Testis (tissue), 3 donors: Measurements from ENCODE around the gene TNS2. TPM values are rescaled to one million over a fixed set of nuclear protein-coding genes. Genes with fewer than 3 reads are reported as not detected.

Experiments
- DNase-seq: peaks from one replicate; pipeline ENCODE4 v3.0.0-alpha.2; 2019
- H3K27ac ChIP-seq, 2 donors: fragments of 200-600 bp; sonication (generic); one replicate each; pipeline ENCODE4 v1.5.1; 2019
- H3K27me3 ChIP-seq: fragments of 200-600 bp; sonication (generic); one replicate; pipeline ENCODE4 v1.5.1; 2019
- H3K36me3 ChIP-seq: fragments of 200-600 bp; sonication (generic); one replicate; pipeline ENCODE4 v1.5.1; 2017; ENCODE audit warnings: low read depth; ENCODE audit errors: missing control alignments
- H3K4me1 ChIP-seq: fragments of 200-600 bp; sonication (generic); one replicate; pipeline ENCODE4 v1.5.1; 2019
- H3K4me3 ChIP-seq, 2 donors: fragments of 200-600 bp; sonication (generic); one replicate each; pipeline ENCODE4 v1.5.1; 2017 to 2019
- H3K9me3 ChIP-seq: fragments of 200-600 bp; sonication (generic); one replicate; pipeline ENCODE4 v1.5.1; 2017
- CTCF ChIP-seq, 3 experiments: fragments of 450-650 bp in 2 of 3; fragments of 200-600 bp in 1 of 3; sonication (generic) in 1 of 3; IDR thresholded peaks; one replicate each; pipeline ENCODE4 v1.5.1; 2016 to 2019; ENCODE audit warnings: antibody characterized with exemption in 3 of 3, mild to moderate bottlenecking in 2 of 3, moderate library complexity in 1 of 3
- POLR2A ChIP-seq: fragments of 450-650 bp; IDR thresholded peaks from one replicate; pipeline ENCODE4 v1.6.1; 2017; ENCODE audit warnings: antibody characterized with exemption, mild to moderate bottlenecking, moderate library complexity
- WGBS, 2 donors: methylation state at CpG; one replicate each; pipeline ENCODE4 v1.1.5; 2018; 5-methylcytosine and 5-hydroxymethylcytosine counted together
- intact Hi-C: fragments of 100-400 bp; cut with DNase I; formaldehyde crosslinking; loops from one replicate; pipeline ENCODE4 v1.15.1; 2023; ENCODE audit warnings: low total_unique reads
- polyA plus RNA-seq: library from polyadenylated mRNA; stranded (reverse); fragments of 350-450 nt; fragmentation: Illumina TruSeq; extraction: RNeasy Lipid Tissue Mini Kit (QIAGEN cat#74804); gene quantifications from one replicate; pipeline ENCODE4 v1.2.3, GENCODE V29; 2014; ENCODE audit warnings: low read depth, low replicate concordance; ENCODE audit not compliant: insufficient read depth
- total RNA-seq, 2 donors: library from RNA; depleted of rRNA; stranded (reverse); fragments of >200 nt; gene quantifications; one replicate each; pipeline ENCODE4 v1.2.3, GENCODE V29; 2016

Gene TNS2
- total and polyA plus RNA-seq, 3 donors from 2014 or later, result 47.0 to 138 (median 108) TPM

DNA sequence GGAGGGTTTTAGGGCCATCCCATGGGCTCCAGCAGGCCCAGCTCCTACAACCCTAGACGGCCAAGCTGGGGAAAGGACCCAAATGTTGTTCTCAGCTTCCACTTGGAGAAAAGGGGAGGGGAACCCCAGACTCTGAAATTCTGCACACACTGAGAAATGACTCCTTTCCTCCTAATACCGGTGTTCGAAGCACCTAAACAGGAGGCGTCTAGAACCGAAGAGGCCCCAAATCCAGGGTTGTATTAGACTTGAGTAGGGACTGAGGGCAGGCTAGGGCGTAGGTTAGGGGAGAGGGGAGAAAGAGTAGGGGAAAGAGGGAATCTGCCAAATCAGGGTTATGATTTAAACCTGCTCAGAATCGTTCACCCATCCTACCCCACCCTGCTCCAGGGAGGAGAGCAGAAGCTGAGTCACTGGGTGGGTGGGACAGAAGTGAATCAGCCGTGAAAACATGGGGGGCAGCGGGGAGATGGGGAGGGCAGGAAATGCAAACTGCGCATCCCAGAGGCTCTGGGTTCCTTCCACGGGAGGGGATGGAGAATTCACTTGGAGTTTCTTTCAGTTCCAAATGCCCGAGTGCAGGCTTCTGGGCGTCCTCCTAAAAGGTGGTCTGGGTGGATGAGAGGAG lies 48.6 kb downstream of the TNS2 start:
- no peak for DNase-seq
- peak overlapping the region; percentile 64 to 65 for H3K4me3 ChIP-seq
- peak overlapping the region; percentile 45 to 87 for H3K27ac ChIP-seq
- H3K27me3 ChIP-seq, result no peaks in the 10 kb centered on the region
- no peaks in the 10 kb centered on the region for H3K9me3 ChIP-seq
- intact Hi-C loops, result no loop called here
- TF ChIP-seq CTCF (IDR thresholded peaks at IDR 0.05) (no peak), POLR2A (no peak)
- peaks cover 12% of the 10 kb centered on the region for H3K4me1 ChIP-seq
- WGBS, 2 donors, result 21 to 27% methylated on average over 12 to 13 of the region's 13 CpGs
- H3K36me3 ChIP-seq, result no peaks in the 10 kb centered on the region

DNA sequence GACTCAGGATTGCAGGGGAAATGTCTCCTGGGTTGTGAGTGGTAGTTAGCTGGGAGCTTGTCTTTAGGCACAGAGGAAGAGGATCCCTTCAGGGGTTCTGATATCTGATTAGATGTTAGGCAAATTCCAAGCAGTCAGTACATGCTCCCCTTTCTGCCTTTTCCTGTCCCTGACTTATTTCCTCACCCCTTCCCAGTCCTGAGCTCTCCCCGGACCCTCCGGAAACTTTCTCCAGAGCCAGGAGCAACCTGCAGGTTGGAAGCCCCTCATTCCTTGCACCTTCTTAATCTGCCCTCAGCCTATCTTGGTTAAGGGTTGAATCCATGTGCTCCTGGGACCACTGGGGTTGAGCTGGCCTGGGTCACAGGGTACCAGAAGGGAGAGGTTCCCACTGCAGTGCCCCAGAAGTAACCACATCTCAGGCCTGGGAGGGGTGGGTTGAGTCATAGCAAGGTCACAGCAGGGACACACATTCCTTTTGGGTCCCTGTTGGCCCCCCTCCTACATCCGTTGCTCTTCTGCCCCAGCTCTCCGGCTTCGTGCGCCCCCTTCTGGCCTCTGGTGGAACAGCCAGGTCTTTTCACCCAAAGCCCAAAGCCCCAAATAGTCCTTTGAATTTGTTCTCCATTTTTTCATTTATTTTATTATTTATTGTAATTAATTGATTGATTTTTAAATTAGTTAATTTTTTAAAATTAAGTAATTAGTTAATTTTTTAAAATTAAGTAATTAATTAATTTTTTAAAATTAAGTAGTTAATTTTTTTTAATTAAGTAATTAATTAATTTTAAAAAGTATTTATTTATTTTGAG lies 49.4 kb downstream of the TNS2 start:
- Histone ChIP-seq H3K36me3 (no peaks in the 10 kb centered on the region), H3K4me1 (peaks cover 12% of the 10 kb centered on the region), H3K27me3 (no peaks in the 10 kb centered on the region), H3K9me3 (no peaks in the 10 kb centered on the region), H3K4me3 (peak overlapping the region; percentile 64 to 65), H3K27ac (peak overlapping the region; percentile 45 to 87)
- 1 to 16% methylated on average over 6 of the region's 6 CpGs for WGBS, 2 donors
- peak; percentile 91 for DNase-seq
- intact Hi-C loops, result no loop called here
- TF ChIP-seq CTCF (IDR thresholded peaks at IDR 0.05) (peak; percentile 84 to 99 (median 97)), POLR2A (no peak)

GRCh38 chr12:53100466-53101151 lies 50.7 kb downstream of the TNS2 start:
- WGBS, 2 donors, result 90 to 91% methylated on average over 13 of the region's 13 CpGs
- TF ChIP-seq CTCF (IDR thresholded peaks at IDR 0.05) (no peak), POLR2A (no peak)
- no peak for DNase-seq
- no peaks in the 10 kb centered on the region for H3K27me3 ChIP-seq
- H3K4me3 ChIP-seq, result no peak overlapping the region
- no peaks in the 10 kb centered on the region for H3K36me3 ChIP-seq
- no peak overlapping the region for H3K27ac ChIP-seq
- intact Hi-C loops, result no loop called here
- H3K4me1 ChIP-seq, result peaks cover 12% of the 10 kb centered on the region
- H3K9me3 ChIP-seq, result no peaks in the 10 kb centered on the region

- no peak for DNase-seq
- H3K4me1 ChIP-seq, result peaks cover 12% of the 10 kb centered on the region
- WGBS, 2 donors, result 82 to 87% methylated on average over 7 of the region's 7 CpGs
These were observed 51.4 kb downstream of the TNS2 start for GRCh38 chr12:53101266-53101665.

More at GRCh38 chr12:53101266-53101665, 51.4 kb downstream of the TNS2 start:
- Histone ChIP-seq H3K9me3 (no peaks in the 10 kb centered on the region), H3K27ac (no peak overlapping the region), H3K4me3 (no peak overlapping the region), H3K27me3 (no peaks in the 10 kb centered on the region), H3K36me3 (no peaks in the 10 kb centered on the region)
- no peak for TF ChIP-seq POLR2A
- no peak for TF ChIP-seq CTCF (IDR thresholded peaks at IDR 0.05)
- intact Hi-C loops, result no loop called here
